Effector memory CD4-positive, alpha-beta T cell (primary cell): ENCODE results near the gene TMEM244.
A peak's percentile ranks its signal among the peaks of the same experiment; 100 is the strongest.

Source experiments
- DNase-seq, 3 donors: peaks; one replicate each; pipeline ENCODE4 v3.0.0-alpha.2; 2020
- H3K27ac ChIP-seq: 2 replicates; pipeline ENCODE4 v1.7.0; 2013; ENCODE audit warnings: mild to moderate bottlenecking, low read length, moderate library complexity; ENCODE audit not compliant: insufficient read depth, poor library complexity, severe bottlenecking
- H3K27me3 ChIP-seq: replicated peaks from 2 replicates; pipeline ENCODE4 v1.7.0; 2013; ENCODE audit warnings: mild to moderate bottlenecking, low read length; ENCODE audit not compliant: insufficient read depth, control insufficient read depth, poor library complexity, severe bottlenecking
- H3K36me3 ChIP-seq: 2 replicates; pipeline ENCODE4 v1.7.0; 2013; ENCODE audit warnings: mild to moderate bottlenecking, low read length, moderate library complexity; ENCODE audit not compliant: control insufficient read depth, insufficient read depth
- H3K4me1 ChIP-seq: 2 replicates; pipeline ENCODE4 v1.7.0; 2013; ENCODE audit warnings: low read length, mild to moderate bottlenecking; ENCODE audit not compliant: control insufficient read depth, insufficient read depth, poor library complexity, severe bottlenecking
- H3K4me3 ChIP-seq: 2 replicates; pipeline ENCODE4 v1.7.0; 2013; ENCODE audit warnings: low read length, low read depth, mild to moderate bottlenecking; ENCODE audit not compliant: insufficient read depth, poor library complexity, severe bottlenecking
- H3K9me3 ChIP-seq: 2 replicates; pipeline ENCODE4 v1.7.0; 2013; ENCODE audit warnings: mild to moderate bottlenecking, low read length, moderate library complexity; ENCODE audit not compliant: control insufficient read depth
- total RNA-seq, 3 donors: gene quantifications; one replicate each; lab custom pipeline; 2026; lab: John Stamatoyannopoulos, UW

Gene TMEM244
- total RNA-seq: 0 to 0.35 (median 0.17) reads per million in 3 donors

- Histone ChIP-seq H3K27ac (peak within 1 kb of the TSS; percentile 35), H3K4me1 (no peaks in the 10 kb centered on the region), H3K36me3 (no peaks in the 10 kb centered on the region), H3K27me3 (no peaks in the 10 kb centered on the region), H3K9me3 (no peaks in the 10 kb centered on the region), H3K4me3 (peak within 1 kb of the TSS; percentile 30)
- DNase-seq: no peak
These were observed at the start of gene TMEM244 for GRCh38 chr6:129860908-129861665. Gene TMEM244 (minus strand): TSS chr6:129861315. CDS start chr6:129861188, 127 bp downstream.

- Histone ChIP-seq H3K27me3 (no peaks in the 10 kb centered on the region), H3K9me3 (no peaks in the 10 kb centered on the region), H3K27ac (no peak overlapping the region), H3K36me3 (no peaks in the 10 kb centered on the region), H3K4me3 (no peak overlapping the region), H3K4me1 (no peaks in the 10 kb centered on the region)
- DNase-seq: no peak
These were observed 47.7 kb upstream of the TMEM244 start for GRCh38 chr6:129908858-129909257.

GRCh38 chr6:129908356-129908755, 47.2 kb upstream of the TMEM244 start:
- Histone ChIP-seq H3K4me3 (no peak overlapping the region), H3K4me1 (no peaks in the 10 kb centered on the region), H3K27me3 (no peaks in the 10 kb centered on the region), H3K27ac (no peak overlapping the region), H3K9me3 (no peaks in the 10 kb centered on the region), H3K36me3 (no peaks in the 10 kb centered on the region)
- DNase-seq: no peak

DNA sequence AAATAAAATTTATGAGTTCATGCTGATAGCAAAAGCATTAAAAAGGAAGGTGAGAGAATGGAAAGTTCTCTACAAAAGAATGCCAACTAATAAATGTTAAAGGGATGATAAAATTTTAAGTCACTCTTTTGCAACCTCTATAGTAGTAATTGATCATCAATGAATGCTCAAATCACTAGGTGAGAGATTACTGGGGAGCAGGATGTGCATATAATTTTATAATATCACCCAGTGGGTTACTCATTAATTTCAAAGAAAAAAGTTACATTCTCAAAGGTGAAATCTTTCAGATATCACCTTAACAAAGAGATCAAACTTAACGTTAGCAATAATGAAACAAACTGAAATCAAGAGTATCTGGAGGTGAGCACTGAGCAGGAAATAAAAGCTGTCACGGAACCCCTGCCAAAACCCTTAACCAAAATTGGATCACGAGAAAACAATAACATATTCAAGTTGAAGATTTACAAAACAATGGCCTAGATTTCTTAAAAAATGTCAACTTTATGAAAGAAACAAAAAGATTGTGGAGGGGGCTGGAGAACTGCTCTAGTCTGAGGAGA, 45.5 kb upstream of the TMEM244 start:
- H3K27ac ChIP-seq: no peak overlapping the region
- H3K4me3 ChIP-seq: no peak overlapping the region
- DNase-seq: no peak
- no peaks in the 10 kb centered on the region for H3K36me3 ChIP-seq
- H3K4me1 ChIP-seq: no peaks in the 10 kb centered on the region
- H3K27me3 ChIP-seq: no peaks in the 10 kb centered on the region
- no peaks in the 10 kb centered on the region for H3K9me3 ChIP-seq

- no peak for DNase-seq
- H3K4me1 ChIP-seq: no peaks in the 10 kb centered on the region
- no peaks in the 10 kb centered on the region for H3K27me3 ChIP-seq
- H3K4me3 ChIP-seq: no peak overlapping the region
- H3K9me3 ChIP-seq: no peaks in the 10 kb centered on the region
- H3K36me3 ChIP-seq: no peaks in the 10 kb centered on the region
- H3K27ac ChIP-seq: no peak overlapping the region
These were observed 42.0 kb upstream of the TMEM244 start for GRCh38 chr6:129903082-129903481.

DNA sequence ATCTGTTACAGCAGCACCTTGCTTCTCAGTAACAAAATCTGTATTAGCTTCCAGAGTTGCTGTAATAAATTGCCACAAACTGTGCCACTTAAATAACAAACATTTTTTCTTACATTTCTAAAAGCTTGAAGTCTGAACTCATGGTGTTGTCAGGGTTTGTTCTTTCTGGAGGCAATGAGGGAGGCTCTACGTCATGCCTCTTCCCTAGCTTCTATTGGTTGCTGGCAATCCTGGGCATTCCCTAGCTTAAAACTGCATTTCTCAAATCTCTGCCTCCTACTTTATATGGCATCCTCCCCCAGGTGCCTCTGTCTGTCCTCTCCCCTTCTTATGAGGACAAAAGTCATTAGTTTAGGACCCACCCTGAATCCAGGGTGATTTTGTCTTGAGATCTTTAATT, 41.6 kb upstream of the TMEM244 start:
- Histone ChIP-seq H3K9me3 (no peaks in the 10 kb centered on the region), H3K4me1 (no peaks in the 10 kb centered on the region), H3K36me3 (no peaks in the 10 kb centered on the region), H3K4me3 (no peak overlapping the region), H3K27ac (no peak overlapping the region), H3K27me3 (no peaks in the 10 kb centered on the region)
- no peak for DNase-seq

DNA sequence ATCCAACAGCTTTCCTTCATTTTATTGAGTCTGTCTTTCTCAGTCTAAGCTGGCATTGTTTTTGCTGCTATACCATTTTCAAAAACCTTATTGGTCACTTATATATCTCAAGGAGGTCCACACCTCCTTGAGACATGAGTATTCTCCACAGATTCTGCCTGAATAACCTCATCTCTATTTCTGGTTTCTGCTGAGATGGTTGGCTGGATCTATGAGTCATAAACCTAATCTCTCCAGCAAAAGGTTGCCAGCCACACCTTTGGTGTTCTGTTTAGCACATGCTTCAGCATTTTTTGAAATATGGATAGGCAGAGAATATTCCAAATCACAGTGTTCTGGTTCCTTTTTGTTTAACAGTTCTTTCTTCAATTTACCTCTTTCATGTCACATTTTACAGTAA, 40.8 kb upstream of the TMEM244 start:
- Histone ChIP-seq H3K4me3 (no peak overlapping the region), H3K4me1 (no peaks in the 10 kb centered on the region), H3K9me3 (no peaks in the 10 kb centered on the region), H3K36me3 (no peaks in the 10 kb centered on the region), H3K27ac (no peak overlapping the region), H3K27me3 (no peaks in the 10 kb centered on the region)
- DNase-seq: no peak

DNA sequence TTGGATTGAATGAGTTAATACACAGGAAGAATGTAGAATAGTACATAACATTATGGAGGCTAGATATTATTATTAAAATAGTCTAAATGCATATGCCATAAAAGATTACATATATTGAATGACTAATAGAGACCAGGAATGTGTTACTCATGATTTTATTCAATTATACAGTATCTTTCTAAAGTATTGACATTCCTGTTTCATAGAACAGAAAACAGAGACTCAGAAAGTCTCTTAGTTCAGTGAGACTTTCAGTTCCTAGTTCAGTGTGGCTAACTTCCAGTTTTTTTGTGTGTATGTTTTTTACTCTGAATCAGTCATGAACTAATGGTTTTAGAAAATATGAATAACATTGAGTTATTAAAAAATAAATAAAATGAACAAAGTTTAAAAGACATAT, 34.6 kb upstream of the TMEM244 start:
- no peak for DNase-seq
- H3K9me3 ChIP-seq: no peaks in the 10 kb centered on the region
- H3K27me3 ChIP-seq: no peaks in the 10 kb centered on the region
- no peaks in the 10 kb centered on the region for H3K4me1 ChIP-seq
- no peaks in the 10 kb centered on the region for H3K36me3 ChIP-seq
- no peak overlapping the region for H3K27ac ChIP-seq
- no peak overlapping the region for H3K4me3 ChIP-seq

GRCh38 chr6:129894921-129895320, 33.8 kb upstream of the TMEM244 start:
- no peaks in the 10 kb centered on the region for H3K36me3 ChIP-seq
- no peaks in the 10 kb centered on the region for H3K4me1 ChIP-seq
- H3K9me3 ChIP-seq: no peaks in the 10 kb centered on the region
- DNase-seq: no peak
- H3K27me3 ChIP-seq: no peaks in the 10 kb centered on the region
- H3K4me3 ChIP-seq: no peak overlapping the region
- no peak overlapping the region for H3K27ac ChIP-seq

DNA sequence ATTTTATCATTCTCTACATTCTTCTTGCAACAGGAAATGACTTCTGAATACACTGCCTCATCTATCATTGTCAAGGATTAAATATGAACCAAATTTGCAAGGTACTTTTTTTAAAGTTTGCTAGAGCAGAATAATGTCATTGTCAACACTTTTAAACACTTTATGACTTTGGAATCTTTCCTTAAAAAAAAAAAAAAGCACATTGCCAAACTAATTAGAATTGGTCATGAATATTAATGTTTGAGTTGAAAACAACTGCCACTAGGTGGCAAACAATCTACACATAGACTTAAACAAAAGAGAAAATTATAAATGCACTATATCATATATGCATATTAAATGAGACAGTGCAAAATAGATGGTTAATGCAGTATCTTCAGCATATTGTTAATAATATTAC, 32.5 kb upstream of the TMEM244 start:
- Histone ChIP-seq H3K36me3 (no peaks in the 10 kb centered on the region), H3K4me3 (no peak overlapping the region), H3K27me3 (no peaks in the 10 kb centered on the region), H3K9me3 (no peaks in the 10 kb centered on the region), H3K4me1 (no peaks in the 10 kb centered on the region), H3K27ac (no peak overlapping the region)
- DNase-seq: no peak
